ENCODE results near the gene FBXL7.

DNA sequence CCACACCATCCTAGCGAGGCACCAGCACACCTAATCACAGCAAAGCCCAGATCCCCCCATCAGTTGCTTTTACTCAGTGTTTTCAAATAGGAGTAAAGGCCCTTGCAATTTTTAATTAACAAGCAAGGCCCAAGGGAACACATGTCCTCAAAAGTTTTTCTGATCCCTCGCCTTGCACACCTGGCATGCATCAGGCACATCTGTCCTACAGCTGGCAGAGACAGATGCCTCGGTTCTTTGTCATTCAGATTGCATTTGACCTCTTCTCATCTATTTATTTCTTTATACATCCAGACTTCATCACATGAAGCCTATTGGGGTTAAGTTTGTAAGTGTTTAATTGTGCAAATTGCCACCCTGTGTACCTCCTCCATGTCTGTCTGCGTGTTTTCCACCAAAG lies 438.2 kb downstream of the FBXL7 start:
- TF ChIP-seq, protein P1, sequence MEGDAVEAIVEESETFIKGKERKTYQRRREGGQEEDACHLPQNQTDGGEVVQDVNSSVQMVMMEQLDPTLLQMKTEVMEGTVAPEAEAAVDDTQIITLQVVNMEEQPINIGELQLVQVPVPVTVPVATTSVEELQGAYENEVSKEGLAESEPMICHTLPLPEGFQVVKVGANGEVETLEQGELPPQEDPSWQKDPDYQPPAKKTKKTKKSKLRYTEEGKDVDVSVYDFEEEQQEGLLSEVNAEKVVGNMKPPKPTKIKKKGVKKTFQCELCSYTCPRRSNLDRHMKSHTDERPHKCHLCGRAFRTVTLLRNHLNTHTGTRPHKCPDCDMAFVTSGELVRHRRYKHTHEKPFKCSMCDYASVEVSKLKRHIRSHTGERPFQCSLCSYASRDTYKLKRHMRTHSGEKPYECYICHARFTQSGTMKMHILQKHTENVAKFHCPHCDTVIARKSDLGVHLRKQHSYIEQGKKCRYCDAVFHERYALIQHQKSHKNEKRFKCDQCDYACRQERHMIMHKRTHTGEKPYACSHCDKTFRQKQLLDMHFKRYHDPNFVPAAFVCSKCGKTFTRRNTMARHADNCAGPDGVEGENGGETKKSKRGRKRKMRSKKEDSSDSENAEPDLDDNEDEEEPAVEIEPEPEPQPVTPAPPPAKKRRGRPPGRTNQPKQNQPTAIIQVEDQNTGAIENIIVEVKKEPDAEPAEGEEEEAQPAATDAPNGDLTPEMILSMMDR (IDR thresholded peaks at IDR 0.05), result no peak
- TF ChIP-seq POLR2AphosphoS5 (IDR thresholded peaks at IDR 0.05), result no peak
- TF ChIP-seq POLR2A (IDR thresholded peaks at IDR 0.05), result no peak
- no peak for TF ChIP-seq EP300 (IDR thresholded peaks at IDR 0.05)

Data from suprapubic skin (tissue), 4 donors.